ENCODE measurements around the gene STAT6. TPM values are rescaled to one million over a fixed set of nuclear protein-coding genes. Genes with fewer than 3 reads are reported as not detected.
A peak's percentile ranks its signal among the peaks of the same experiment; 100 is the strongest.

Gene STAT6
- total and polyA plus RNA-seq, 2 experiments from 2014 or later, result 37.2 to 53.0 TPM

- H3K9me3 ChIP-seq (ENCODE audit: low read depth), result no peaks in the 10 kb centered on the region
- H3K27ac ChIP-seq, result peak overlapping the region; percentile 84
- H3K36me3 ChIP-seq, result peaks cover 18% of the 10 kb centered on the region
- H3K4me1 ChIP-seq (ENCODE audit: low read depth), result peaks cover 6% of the 10 kb centered on the region
- peak; percentile 89 for TF ChIP-seq CTCF (IDR thresholded peaks at IDR 0.05; ENCODE audit: low read depth, low read length)
- peak; percentile 82 to 95 for DNase-seq (ENCODE audit: low read depth in 1 of 2, low spot score in 1 of 2)
- H3K4me3 ChIP-seq, result no peak overlapping the region
- no peaks in the 10 kb centered on the region for H3K27me3 ChIP-seq
Observed at GRCh38 chr12:57069523-57069922, 41.6 kb downstream of the STAT6 start.

GRCh38 chr12:57066245-57066644 lies 44.9 kb downstream of the STAT6 start:
- TF ChIP-seq CTCF (IDR thresholded peaks at IDR 0.05; ENCODE audit: low read depth, low read length), result no peak
- Histone ChIP-seq H3K36me3 (peaks cover 19% of the 10 kb centered on the region), H3K4me3 (no peak overlapping the region), H3K4me1 (ENCODE audit: low read depth) (peaks cover 6% of the 10 kb centered on the region), H3K27ac (no peak overlapping the region), H3K9me3 (ENCODE audit: low read depth) (no peaks in the 10 kb centered on the region), H3K27me3 (no peaks in the 10 kb centered on the region)
- DNase-seq (ENCODE audit: low read depth in 1 of 2, low spot score in 1 of 2), result no peak

GRCh38 chr12:57063991-57064685 lies 47.0 kb downstream of the STAT6 start:
- no peaks in the 10 kb centered on the region for H3K27me3 ChIP-seq
- no peak overlapping the region for H3K4me3 ChIP-seq
- TF ChIP-seq CTCF (IDR thresholded peaks at IDR 0.05; ENCODE audit: low read depth, low read length), result no peak
- no peak for DNase-seq (ENCODE audit: low read depth in 1 of 2, low spot score in 1 of 2)
- H3K27ac ChIP-seq, result no peak overlapping the region
- H3K9me3 ChIP-seq (ENCODE audit: low read depth), result no peaks in the 10 kb centered on the region
- H3K36me3 ChIP-seq, result peaks cover 21% of the 10 kb centered on the region
- H3K4me1 ChIP-seq (ENCODE audit: low read depth), result no peaks in the 10 kb centered on the region

- Histone ChIP-seq H3K9me3 (ENCODE audit: low read depth) (no peaks in the 10 kb centered on the region), H3K4me3 (no peak overlapping the region), H3K27ac (no peak overlapping the region), H3K4me1 (ENCODE audit: low read depth) (no peaks in the 10 kb centered on the region), H3K27me3 (no peaks in the 10 kb centered on the region), H3K36me3 (peaks cover 28% of the 10 kb centered on the region)
- no peak for DNase-seq (ENCODE audit: low read depth in 1 of 2, low spot score in 1 of 2)
- no peak for TF ChIP-seq CTCF (IDR thresholded peaks at IDR 0.05; ENCODE audit: low read depth, low read length)
Observed at GRCh38 chr12:57058454-57058853, 52.7 kb downstream of the STAT6 start.

- no peaks in the 10 kb centered on the region for H3K9me3 ChIP-seq (ENCODE audit: low read depth)
- H3K4me1 ChIP-seq (ENCODE audit: low read depth), result no peaks in the 10 kb centered on the region
- no peak overlapping the region for H3K4me3 ChIP-seq
- no peaks in the 10 kb centered on the region for H3K27me3 ChIP-seq
- no peak for TF ChIP-seq CTCF (IDR thresholded peaks at IDR 0.05; ENCODE audit: low read depth, low read length)
- peaks cover 25% of the 10 kb centered on the region for H3K36me3 ChIP-seq
- H3K27ac ChIP-seq, result no peak overlapping the region
- DNase-seq (ENCODE audit: low read depth in 1 of 2, low spot score in 1 of 2), result no peak
Observed at GRCh38 chr12:57057067-57057751, 54.0 kb downstream of the STAT6 start.

Measured in cardiac muscle cell (in vitro differentiated cells and primary cell).